NCI-H2171 treated with DMSO at 0.1 percent for 48 hours (cell line): ENCODE data around the gene CAMP.

ENCODE experiments used
- DNase-seq: peaks from one replicate; lab custom pipeline; 2025; lab: John Stamatoyannopoulos, UW

The CAMP gene

GRCh38 chr3:48214225-48214624 lies 9.1 kb upstream of the CAMP start:
- DNase-seq: no peak

DNA sequence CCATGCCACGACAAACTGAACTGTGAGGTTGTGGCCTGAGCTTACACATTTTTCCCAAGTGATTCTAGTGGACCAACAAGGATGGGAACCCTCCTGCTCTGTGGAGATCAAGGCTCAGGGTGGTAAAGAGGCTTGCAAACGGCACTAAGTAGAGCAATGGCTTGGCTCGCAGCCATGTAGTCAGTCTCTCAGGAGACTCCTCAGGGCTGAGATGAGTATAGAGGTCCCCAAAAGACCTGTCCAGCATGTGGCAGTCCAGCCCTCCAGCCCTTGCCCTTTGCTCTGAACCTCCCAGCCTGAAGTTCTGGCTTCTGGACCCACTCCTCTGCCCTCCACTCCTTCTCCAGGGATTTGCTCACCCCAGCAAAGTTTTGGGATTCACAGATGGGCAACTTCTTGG lies 8.3 kb upstream of the CAMP start:
- DNase-seq: no peak

- DNase-seq: no peak
Observed at GRCh38 chr3:48215466-48215865, 7.8 kb upstream of the CAMP start.

GRCh38 chr3:48215876-48216275 lies 7.4 kb upstream of the CAMP start:
- no peak for DNase-seq

GRCh38 chr3:48217449-48217848 lies 5.8 kb upstream of the CAMP start:
- DNase-seq: no peak

- no peak for DNase-seq
Observed at GRCh38 chr3:48218537-48218936, 4.8 kb upstream of the CAMP start.

- no peak for DNase-seq
Observed at GRCh38 chr3:48219543-48219942, 3.8 kb upstream of the CAMP start.

DNA sequence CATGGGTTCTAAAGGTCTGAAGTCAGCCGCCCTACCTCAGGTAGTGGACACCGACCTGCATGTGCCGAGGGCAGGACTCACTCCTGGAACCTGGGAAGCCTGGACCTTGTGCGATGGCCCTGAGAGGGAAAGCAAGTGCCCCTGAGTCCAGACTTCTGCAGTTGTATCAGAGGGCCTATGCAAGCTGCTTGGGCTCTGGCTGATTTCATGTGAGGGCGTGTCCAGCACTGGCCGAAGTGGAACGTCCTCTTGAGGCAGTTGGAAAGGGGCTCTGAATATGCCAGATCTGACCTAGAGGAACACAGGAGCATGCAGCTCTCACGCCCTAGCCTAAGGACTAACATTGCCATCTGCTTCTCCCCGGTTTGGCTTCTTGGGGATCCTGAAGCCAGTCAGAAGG lies 2.5 kb upstream of the CAMP start:
- DNase-seq: no peak

- DNase-seq: no peak
Observed at GRCh38 chr3:48225587-48225986, 2.3 kb downstream of the CAMP start.

GRCh38 chr3:48226939-48227338 lies 3.6 kb downstream of the CAMP start:
- DNase-seq: no peak

GRCh38 chr3:48232232-48232631 lies 8.9 kb downstream of the CAMP start:
- DNase-seq: no peak

GRCh38 chr3:48232734-48233133 lies 9.4 kb downstream of the CAMP start:
- peak; percentile 74 for DNase-seq

GRCh38 chr3:48233542-48233941 lies 10.2 kb downstream of the CAMP start:
- no peak for DNase-seq

DNA sequence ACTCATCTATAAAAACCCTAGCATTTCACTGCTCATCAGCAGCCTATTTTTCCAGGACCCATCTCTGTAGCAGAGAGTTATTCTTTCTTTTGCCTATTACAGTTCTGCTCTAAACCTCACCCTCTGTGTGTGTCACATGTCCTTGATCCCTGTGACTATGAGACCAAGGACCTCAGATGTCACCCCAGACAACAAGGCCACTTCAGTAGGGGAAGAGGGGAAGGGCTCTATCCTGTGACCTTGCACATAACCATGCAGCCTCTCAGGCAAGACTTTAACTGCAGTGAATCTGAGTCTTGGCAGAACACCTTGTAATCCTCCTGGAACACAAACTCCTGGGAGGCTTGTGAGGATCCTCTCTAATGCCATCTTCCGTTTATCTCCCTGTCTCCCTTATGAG lies 13.2 kb downstream of the CAMP start:
- DNase-seq: no peak

- no peak for DNase-seq
Observed at GRCh38 chr3:48238531-48239085, 15.3 kb downstream of the CAMP start.

DNA sequence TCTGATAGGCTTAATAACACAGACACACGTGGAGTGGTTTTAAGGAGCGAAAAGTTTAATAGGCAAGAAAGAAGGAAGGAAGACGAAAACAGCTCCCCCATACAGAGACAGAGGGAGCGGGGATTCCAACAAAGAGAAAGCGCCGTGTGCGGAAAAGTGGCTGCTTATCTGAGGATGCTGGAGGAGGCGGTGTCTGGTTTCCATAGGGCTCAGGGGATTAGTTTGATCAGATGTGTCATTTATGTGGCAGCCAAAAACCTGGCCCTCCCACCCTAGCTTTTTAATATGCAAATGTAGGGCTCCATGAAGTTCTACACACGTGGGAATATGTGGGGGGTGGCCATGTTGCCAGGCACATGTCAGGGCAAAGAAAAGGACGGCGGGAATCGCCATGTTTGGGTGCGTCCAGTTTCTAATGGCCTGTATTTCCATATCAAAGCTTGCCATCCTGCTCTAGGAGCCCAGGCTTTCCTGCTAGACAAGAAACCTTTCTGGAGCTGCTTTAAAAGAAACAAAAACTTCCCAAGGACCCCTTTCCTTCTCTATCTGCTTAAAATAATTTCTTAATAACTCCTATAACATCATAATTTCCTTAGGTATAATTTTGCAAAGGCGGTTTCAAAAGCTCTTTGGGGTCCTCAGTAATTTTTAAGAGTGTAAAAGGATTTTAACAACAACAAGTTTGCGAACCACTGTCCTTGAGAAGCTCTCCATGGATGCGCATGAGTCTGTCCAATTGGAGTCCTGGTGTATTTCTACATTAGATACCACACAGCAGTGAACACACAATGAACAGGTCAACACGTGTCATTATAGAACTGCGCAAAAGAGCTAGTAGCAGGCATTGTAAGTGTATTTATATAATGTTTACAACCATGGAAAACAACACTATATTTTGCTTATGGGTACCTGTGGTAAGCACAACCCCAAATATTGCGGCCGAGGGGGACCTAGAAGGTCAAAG lies 17.0 kb downstream of the CAMP start:
- peak; percentile 93 for DNase-seq

- DNase-seq: no peak
Observed at GRCh38 chr3:48241796-48242455, 18.6 kb downstream of the CAMP start.

GRCh38 chr3:48243886-48244285 lies 20.6 kb downstream of the CAMP start:
- peak; percentile 3 for DNase-seq

- DNase-seq: no peak
Observed at GRCh38 chr3:48244461-48244860, 21.2 kb downstream of the CAMP start.

- DNase-seq: no peak
Observed at GRCh38 chr3:48245136-48245535, 21.8 kb downstream of the CAMP start.

DNA sequence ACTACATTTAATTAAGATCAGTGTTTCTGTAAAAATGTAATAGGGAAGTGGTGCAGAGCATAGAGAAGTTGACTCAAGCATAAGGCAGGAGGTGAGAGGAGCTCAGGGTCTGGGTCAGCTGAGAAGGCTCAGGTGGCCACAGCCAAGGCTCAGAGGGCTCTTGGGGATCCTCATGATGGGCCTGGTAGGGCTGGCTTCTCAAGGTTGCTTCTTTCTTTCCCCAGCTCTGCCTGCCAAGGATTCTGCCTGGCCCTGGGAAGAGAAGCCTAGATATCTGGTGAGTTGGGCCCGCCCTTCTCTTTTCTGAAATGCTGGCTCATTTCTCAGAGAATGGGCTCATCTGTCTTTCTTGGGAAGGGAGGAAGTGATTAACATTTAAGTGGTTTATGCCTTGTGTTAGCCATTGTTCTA lies 24.1 kb downstream of the CAMP start:
- DNase-seq: no peak

GRCh38 chr3:48248095-48248850 lies 25.0 kb downstream of the CAMP start:
- DNase-seq: no peak
